ENCODE measurements around the gene GDNF.
"Not testable (repeated sequence)": the region's sequence is repeated elsewhere in the genome, so short reads cannot be mapped to it uniquely, and the experiment has no call there.

Gene GDNF

GRCh38 chr5:37815913-37816312 lies 23.9 kb downstream of the GDNF start:
- no peak for DNase-seq (ENCODE audit: low spot score)

GRCh38 chr5:37814699-37815098 lies 25.1 kb downstream of the GDNF start:
- no peak for DNase-seq (ENCODE audit: low spot score)

GRCh38 chr5:37812365-37812764 lies 27.5 kb downstream of the GDNF start:
- DNase-seq (ENCODE audit: low spot score): peak; percentile 55

GRCh38 chr5:37811866-37812265 lies 28.0 kb downstream of the GDNF start:
- DNase-seq (ENCODE audit: low spot score): no peak

GRCh38 chr5:37810311-37810710 lies 29.5 kb downstream of the GDNF start:
- DNase-seq (ENCODE audit: low spot score): peak; percentile 65

- no peak for DNase-seq (ENCODE audit: low spot score)
Observed at GRCh38 chr5:37808945-37809344, 30.9 kb downstream of the GDNF start.

GRCh38 chr5:37807621-37808301 lies 32.1 kb downstream of the GDNF start:
- DNase-seq (ENCODE audit: low spot score): no peak

GRCh38 chr5:37807015-37807414 lies 32.8 kb downstream of the GDNF start:
- DNase-seq (ENCODE audit: low spot score): no peak

GRCh38 chr5:37806476-37806875 lies 33.4 kb downstream of the GDNF start:
- DNase-seq (ENCODE audit: low spot score): no peak

GRCh38 chr5:37806016-37806415 lies 33.8 kb downstream of the GDNF start:
- no peak for DNase-seq (ENCODE audit: low spot score)

- no peak for DNase-seq (ENCODE audit: low spot score)
Observed at GRCh38 chr5:37804401-37804800, 35.4 kb downstream of the GDNF start.

GRCh38 chr5:37803487-37803886 lies 36.4 kb downstream of the GDNF start:
- no peak for DNase-seq (ENCODE audit: low spot score)

GRCh38 chr5:37801521-37801920 lies 38.3 kb downstream of the GDNF start:
- DNase-seq (ENCODE audit: low spot score): no peak

GRCh38 chr5:37799865-37800421 lies 39.9 kb downstream of the GDNF start:
- DNase-seq (ENCODE audit: low spot score): no peak

GRCh38 chr5:37796435-37796834 lies 43.4 kb downstream of the GDNF start:
- DNase-seq (ENCODE audit: low spot score): not testable (repeated sequence)

- not testable (repeated sequence) for DNase-seq (ENCODE audit: low spot score)
Observed at GRCh38 chr5:37795292-37795691, 44.5 kb downstream of the GDNF start.

GRCh38 chr5:37792975-37793631 lies 46.7 kb downstream of the GDNF start:
- peak; percentile 63 for DNase-seq (ENCODE audit: low spot score)

- no peak for DNase-seq (ENCODE audit: low spot score)
Observed at GRCh38 chr5:37791321-37791720, 48.5 kb downstream of the GDNF start.

GRCh38 chr5:37789991-37790390 lies 49.9 kb downstream of the GDNF start:
- DNase-seq (ENCODE audit: low spot score): peak; percentile 55

- peak; percentile 31 for DNase-seq (ENCODE audit: low spot score)
Observed at GRCh38 chr5:37787742-37788141, 52.1 kb downstream of the GDNF start.

GRCh38 chr5:37786862-37787519 lies 52.9 kb downstream of the GDNF start:
- DNase-seq (ENCODE audit: low spot score): peak; percentile 72

- no peak for DNase-seq (ENCODE audit: low spot score)
Observed at GRCh38 chr5:37786416-37786815, 53.4 kb downstream of the GDNF start.

- DNase-seq (ENCODE audit: low spot score): not testable (repeated sequence)
Observed at GRCh38 chr5:37781409-37781808, 58.4 kb downstream of the GDNF start.
